Cerebellar nuclear complex (tissue), 1 donor: ENCODE measurements around the gene EVA1C.
"Not testable (repeated sequence)": the region's sequence is repeated elsewhere in the genome, so short reads cannot be mapped to it uniquely, and the experiment has no call there.

Source experiments
- DNase-seq, 2 experiments: peaks; one replicate each; lab custom pipeline; 2025; lab: John Stamatoyannopoulos, UW

Gene EVA1C

DNA sequence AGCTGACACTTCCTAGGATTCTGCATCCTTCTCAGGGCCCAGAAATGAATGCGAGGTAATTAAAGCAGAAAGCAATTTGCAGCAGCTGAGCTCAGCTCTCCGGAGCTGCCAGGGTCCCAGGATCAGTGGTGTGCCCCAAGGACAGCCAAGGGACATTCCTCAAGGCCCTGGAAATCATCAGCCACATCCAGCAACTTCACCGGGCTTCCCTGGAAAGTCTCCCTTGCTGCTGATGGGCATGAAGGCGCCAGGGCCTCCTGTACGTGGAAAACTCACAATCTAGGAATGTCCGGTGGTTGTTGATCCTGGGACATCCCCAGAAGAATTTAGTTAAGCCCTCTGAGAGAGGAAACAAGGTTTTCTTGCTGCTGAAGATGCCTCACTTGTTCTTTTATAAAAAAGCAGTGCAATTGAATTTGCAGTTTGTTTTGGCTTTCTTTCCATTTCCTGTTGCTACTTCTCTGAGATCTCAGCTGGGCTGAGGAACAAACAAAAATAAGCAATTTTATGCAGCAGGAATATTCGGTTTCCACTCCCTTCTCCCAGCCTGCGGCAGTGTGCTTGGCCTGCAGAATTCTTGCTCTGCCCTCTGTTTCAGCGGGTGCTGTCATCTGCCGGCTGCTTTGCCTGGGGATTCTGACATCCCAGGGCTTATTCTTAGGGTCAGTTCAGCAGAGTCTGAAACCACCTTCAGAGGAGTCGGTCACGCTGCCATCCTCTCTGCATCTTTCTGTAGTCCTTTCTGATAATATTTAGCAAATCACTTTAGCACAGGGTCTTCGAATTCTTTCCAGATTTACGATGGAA is 86.9 kb downstream of the EVA1C start:
- DNase-seq = no peak

DNA sequence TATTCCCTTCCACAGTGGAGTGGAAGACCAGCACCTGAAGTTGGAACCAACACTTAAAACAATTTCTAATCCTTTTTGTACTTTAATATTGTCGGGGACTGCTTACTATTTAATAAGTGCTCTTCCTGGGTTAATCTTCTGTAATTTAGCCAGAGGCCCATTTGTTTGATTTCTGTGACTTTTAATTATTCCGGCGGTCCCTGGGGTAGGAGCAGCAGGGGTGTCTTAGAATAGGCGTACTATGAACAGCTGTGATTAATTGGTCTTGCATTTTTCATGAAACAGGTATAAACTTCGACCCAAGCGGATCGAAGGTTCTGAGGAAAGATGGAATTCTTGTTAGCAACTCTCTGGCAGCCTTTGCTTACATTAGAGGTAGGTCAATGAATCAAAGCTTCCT is 91.1 kb downstream of the EVA1C start:
- DNase-seq = not testable (repeated sequence)

DNA sequence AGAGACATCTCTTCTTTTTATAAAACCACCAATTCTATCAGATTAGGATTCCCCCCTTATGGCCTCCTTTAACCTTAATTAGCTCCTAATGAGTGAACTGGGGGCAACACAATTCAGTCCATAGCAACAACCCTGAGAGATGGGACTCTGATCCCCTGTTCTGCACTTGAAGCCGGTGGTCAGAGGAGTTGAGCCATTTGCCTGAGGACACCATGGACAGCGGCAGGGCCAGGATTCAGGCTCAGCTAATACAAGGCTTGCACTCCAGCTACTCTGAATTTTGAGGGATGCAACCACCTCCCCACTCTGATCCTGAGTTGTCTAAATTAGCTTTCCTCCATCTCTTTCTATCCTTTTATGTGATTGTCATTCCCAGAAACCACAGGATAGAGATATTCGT is 93.3 kb downstream of the EVA1C start:
- not testable (repeated sequence) for DNase-seq

DNA sequence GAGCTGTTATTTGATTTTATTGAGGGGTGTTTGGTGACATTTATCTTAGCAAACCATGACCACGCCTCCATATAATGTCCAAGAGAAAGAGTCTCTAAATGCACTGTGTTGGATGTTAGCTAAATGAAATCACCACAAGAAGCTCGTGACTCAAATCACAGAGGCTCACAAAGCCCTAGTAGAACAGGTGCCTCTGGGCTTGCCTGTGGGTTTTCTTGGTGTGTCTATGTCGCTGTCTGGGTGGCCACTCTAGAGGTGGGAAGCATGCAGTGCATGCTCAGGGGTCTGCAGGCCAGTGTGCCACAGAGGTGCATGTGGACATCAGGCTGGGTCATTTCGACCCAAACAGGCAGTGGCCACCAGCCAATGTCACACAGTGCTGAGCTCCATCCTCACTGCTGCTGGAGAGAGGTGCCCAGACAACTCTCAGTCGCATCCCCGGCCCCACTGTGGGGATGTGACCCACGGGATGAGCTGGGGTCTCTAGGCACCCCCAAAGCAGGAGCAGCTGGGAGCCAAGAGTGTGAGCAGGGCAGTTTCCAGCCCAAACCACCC is 94.0 kb downstream of the EVA1C start:
- DNase-seq = not testable (repeated sequence)

DNA sequence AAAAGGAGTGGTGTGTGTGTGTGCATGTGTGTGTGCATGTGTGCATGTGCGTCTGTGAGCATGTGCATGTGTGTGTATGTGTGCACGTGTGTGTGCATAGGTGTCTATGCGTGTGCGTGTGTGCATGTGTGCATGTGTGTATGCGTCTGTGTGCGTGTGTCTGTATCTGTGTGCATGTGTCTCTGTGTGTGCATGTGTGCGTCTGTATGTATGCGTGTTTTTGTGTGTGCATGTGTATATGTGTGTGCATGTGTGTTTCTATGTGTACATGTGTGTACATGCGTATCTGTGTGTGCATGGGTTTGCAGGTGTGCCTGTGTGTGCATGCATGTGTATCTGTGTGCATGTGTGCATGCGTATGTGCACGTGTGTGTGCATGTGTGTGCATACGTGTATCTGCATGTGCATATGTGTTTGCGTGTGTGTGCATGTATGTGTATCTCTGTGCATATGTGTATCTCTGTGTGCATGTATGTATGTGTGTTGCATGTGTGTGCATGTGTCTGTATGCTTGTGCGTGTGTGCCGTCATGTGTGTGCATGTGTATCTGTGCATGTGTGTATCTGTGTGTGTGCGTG is 94.9 kb downstream of the EVA1C start:
- DNase-seq = no peak

DNA sequence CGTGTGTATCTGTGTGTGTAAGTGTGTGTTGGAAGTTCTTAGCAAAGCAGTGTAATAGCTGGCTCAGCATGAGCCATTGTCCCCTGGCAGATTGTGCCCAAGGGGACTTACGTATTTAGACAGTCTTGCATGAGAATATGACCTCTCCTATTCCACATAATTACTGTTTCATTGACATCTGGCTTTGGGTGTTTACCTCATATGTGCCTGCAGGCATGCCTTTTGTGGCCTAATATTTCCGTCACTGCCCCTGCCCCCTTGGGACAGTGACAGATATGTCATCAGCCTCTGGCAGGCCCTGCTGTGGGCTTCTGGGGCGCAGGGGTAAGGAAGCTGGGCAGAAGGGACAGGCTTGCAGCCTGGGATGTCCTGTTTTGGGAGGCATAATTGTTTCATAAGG is 95.5 kb downstream of the EVA1C start:
- not testable (repeated sequence) for DNase-seq

DNA sequence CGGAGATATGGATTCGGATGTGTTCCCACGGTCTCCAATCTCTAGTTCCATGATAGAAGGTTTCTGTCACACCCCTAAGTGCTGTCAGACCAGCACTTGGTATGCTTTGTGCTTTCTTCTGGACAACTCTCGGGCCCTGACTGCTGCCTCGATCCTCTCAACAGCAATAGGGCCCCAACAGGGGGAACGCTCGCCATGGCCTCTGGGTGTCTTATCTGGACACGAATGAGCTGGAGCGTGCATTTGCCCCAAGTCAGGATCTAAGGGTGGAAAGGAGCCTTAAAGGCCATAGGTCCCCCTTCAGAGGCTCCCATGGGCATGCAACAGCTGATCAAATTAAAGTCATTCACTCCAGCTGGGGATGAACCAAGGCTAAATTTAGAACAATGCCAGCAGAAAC is 96.1 kb downstream of the EVA1C start:
- DNase-seq = no peak

DNA sequence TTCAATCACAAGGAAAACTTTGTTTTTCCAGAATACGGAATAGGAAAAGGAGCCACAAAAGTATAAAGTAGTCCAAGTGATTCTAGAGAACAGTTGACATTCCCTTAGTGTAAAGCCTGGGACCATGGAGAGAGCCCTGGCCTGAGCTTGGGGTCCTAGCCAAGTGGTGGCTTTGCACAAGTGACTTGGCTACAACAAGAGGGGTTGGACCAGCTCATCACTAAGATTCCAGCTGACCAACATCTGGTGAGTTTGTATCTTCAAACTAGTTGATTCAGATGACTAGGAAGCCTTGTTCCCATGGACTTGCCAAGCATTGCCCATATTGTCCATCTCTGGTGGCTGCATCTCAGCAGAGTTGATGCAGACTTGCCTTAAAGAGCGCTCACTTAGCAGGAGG is 96.5 kb downstream of the EVA1C start:
- not testable (repeated sequence) for DNase-seq

DNA sequence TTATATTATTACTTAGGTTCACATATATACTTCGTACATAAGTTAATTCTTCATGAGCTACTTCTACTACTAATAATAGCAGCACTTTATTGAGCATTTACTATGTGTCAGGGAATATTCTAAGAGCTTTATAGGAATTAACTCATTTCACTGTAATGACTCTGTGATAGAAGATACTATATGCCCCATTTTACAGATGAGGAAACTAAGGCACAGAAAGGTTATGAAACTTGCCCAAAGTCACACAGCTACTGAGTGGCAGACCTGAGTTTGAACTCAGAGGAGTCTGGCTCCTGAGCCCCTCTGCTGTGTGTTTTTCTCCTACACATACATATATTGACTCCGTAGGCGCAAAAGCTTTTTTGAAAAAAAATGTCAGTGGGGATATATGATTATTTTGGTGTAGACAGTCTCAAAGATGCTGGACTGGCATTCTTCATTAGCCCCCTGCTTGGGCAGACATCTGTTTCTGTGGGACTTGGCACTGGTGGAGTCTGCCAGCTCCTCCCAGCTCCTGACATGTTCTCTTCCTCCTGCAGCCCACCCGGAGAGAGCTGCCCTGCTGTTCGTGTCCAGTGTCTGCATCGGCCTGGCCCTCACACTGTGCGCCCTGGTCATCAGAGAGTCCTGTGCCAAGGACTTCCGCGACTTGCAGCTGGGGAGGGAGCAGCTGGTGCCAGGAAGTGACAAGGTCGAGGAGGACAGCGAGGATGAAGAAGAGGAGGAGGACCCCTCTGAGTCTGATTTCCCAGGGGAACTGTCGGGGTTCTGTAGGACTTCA is 102.0 kb downstream of the EVA1C start:
- DNase-seq = no peak

DNA sequence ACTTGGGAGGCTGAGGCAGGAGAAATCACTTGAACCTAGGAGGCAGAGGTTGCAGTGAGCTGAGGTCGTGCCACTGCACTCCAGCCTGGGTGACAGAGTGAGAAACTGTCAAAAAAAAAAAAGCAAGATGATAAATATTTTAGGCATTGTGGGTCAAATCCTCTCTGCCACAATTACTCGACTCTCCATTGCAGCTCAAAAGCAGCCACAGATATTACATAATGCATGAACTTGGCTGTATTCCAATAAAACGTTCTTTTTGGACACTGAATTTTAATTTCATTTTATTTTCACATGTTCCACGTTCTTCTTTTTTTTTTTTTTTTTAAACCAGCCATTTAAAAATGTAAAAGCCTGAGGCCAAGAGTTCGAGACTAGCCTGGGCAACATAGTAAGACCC is 103.4 kb downstream of the EVA1C start:
- no peak for DNase-seq

DNA sequence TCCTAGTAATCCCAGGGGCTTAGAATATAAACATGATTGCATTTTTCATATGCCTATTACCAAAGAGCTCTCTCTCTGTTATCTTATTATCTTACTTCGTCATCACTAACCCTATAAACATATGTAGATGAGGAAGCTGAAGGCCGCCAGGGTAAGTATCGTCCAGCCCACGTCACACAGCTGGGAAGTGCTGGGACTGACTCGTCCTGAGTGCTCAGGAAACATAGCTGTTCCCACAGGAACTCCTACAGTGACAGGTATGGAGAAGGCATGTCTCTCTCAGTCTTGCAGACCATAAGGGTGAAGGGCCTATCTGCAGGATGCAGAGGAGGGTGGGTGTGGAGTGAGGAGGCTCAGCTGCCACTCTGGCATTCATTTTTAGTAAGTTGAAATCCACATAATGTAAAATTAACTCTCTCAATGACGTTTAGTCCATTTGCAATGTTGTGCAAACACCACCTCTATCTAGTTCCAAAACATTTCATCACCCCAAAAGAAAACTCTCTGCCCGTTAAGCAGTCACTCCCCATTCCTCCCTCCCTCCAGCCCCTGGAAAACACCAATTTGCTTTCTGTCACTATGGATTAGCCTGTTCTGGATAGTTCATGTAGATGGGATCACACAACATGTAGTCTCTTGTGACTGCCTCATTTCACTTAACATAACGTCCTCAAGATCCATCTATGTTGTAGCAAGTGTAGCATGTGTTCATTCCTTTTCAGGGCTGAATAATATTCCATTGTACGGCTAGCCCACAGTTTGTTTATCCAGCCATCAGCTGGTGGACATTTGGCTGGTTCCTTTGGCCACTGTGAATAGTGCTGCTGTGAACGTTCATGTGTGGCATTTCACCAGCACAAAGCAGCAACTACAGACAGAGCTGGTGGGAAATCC is 104.5 kb downstream of the EVA1C start:
- no peak for DNase-seq

DNA sequence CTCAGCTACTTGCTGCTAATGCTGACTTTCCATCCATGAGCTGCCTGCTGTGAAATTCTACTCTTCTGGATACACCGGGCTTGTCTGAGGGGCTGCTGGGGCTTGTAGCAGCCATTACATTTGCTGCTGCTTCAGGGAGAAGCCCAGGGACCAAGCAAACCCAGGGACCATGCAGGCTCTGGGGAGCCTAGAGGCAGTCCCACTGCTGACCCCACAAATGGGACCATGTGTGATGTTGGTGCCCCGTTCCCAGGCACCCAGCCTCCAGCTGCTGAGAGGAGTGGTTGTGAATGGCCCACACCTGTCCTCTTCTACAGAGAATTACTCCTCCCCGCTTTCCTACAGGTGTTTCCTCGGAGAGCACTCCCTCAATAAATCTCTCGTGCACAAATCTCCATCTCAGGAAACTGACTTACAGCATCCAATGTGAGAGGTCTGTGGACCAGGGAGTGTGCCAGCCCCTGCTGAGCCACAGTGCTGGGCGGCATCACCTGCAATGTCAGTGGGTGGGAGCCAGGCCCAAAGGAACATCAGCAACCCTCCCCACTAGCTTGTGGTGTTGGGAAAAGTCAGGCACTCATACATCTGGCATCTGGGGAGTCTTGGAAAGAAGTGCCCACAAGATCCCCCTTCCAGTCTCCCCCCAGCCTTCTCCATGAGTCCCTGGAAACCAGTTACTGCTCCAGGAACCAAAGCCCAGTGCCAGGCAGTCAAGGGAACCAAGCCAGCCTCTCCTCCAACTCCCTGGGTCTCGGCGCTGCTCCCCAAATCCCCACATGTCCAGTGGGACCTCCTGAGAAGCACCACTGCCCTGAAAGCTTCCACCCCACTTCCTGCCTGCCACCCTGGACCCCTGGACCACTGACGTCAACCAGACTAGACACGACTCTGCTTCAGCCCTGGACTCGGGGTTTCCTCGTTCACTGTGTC is 107.7 kb downstream of the EVA1C start:
- DNase-seq = no peak

DNA sequence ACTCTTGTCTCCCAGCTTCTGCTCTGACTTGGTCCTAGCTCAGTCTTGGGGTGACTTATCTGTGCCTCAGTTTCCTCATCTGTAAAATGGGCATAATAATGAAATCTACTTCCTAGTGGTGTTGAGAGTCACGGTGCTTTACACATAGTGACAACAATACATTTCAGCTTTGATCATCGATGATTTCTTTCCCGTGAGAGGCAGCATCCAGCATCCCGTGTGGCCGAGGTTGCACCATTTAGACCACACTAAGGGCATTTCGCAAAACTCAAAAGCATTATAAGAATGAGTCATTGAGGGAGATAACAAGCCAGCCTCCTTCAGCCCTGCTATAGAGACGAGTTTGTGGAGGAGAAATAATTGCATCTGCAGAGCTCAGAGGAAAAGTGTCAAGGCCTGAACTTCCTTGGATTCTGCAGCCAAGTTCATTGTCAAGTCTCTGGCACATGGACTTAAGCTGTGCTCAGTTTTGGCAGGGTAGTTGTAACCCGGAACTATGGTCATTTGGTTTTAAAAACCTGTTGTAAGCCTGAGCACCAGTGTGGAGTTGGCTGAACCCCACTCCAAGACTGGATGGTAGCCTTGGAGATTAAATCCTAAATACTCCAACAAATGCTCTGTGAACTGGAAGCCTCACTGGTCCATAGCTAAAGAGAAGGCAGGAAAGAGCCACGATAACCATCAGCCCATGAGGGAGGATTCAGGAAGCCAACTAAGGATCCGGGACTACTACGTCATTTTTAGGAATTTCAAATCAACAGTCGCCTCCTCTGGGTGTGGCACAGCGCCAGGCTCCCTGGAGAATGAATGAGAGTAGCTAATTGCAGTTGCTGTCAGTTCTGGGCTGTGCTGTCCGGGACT is 108.6 kb downstream of the EVA1C start:
- DNase-seq = no peak

DNA sequence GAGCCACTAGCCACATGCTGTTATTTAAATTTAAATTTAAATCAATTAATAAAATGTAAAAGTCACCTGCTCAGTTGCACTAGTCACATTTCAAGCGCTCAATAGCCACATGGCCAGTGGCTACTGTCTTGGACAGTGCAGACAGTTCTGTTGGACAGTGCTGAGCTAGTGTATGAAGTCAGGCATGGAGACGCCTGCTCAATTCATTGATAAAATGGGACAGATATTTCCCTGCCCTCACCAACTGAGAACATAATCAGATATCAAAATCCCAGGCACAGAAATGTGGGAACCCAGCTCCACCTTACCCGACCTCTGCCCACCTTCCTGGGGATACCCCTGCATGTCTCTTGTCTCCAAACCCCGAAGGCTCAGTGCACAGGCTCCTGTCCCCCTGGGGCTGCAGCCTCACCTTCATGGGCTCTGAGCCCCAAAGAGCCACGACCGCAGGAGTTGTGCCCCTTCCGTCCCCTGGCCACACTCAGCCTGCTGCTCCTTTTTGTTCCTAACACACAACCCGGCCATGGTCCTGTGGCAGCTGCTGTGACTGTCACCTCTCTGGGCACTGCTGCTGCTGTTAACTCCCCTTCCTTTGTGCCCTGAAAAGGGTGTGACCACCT is 109.3 kb downstream of the EVA1C start:
- no peak for DNase-seq

DNA sequence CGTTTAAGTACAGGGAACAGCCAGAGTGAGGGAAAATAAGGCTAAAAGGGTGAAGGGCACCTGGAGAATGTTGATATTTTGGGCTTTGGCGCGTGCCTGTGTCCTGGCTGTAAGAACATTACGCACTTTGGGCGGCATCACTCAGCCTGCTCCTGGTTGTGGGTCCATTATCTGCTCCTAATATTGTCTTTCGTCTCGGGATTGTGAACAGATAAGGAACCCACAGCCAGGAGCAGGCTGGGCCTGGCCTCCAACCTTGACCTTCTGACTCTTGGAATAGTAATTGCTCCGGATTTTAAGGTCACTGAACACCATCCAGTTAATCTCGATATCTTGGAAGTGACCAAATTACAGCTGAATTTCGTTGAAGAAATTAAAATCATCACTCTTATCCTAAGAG is 111.0 kb downstream of the EVA1C start:
- no peak for DNase-seq

DNA sequence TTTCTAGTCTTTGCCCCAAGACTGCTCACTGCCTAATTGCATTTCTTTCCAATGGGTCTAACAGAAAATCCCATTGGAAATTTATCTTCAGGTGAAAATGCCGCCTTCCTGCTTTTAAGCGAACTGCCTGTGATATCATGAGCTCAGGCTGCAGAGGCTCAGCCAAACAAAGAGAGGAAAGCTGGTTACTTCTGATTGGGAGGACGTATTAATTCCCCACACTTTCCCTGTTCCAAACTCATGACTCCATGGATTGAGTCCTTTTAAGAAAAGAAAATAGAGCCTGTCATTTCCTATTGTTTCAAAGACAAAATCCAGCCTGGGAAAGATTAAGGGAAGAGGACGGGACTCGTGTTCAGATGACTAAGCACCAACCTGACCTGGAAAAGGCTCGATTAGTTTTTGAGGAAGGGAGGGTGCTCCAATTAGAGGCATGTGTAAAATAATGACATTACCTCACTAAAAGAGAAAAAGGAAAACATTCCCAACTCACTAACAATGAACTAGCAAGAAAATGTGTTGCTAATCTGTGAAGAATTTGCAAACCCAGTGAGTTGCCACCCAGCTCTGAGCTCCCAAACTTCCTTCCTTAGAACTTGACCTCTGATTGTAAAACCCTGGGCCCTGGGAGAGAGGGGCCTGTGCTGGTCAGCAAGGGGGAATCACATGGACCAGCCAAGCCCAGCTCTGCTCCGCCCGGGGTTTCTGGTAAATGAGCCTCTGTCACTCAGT is 111.6 kb downstream of the EVA1C start:
- no peak for DNase-seq

DNA sequence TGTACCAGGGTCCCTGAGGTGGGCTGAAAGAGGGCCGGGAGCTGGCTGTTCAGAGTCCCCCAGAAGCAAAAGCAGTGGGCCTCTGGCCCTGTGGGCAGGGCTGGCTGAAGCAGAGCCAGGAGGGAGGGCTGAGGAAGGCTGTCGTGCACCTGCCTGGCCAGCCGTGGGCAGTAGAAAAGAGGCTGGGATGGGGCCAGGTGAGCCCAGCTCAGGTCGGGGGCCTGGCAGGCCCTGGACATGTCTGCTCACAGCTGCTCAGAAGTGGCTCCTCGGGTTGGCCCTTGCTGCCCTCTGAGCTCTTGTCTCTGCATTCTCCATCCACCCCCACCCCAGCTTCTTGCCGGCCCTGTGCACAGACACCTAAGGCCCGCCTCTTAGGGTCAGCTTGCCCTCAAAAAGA is 112.8 kb downstream of the EVA1C start:
- DNase-seq = no peak

DNA sequence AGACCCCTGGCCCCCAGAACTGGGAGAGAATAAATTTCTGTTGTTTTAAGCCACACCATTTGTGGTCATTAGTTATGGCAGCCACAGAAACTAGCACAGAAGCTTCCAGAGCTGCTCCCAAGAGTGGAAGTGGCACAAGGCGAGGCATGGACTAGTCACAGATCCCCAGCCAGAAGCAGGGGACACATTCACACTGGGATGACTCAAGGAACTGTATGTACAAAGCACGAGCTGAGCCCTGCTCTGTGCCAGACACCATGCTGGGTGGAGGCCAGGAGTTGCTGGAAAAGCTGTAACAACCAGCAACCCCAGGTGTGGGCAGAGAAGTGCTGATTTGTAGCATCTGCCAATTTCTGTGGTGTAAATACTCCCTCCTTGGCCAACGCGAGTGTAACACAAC is 117.2 kb downstream of the EVA1C start:
- no peak for DNase-seq
